ENCODE data around the gene SH3BP1.

GRCh38 chr22:37621352-37621860 is 18.1 kb upstream of the SH3BP1 start:
- TF ChIP-seq EZH2phosphoT487 (IDR thresholded peaks at IDR 0.05; ENCODE audit: low read depth) (no peak), CTCF (IDR thresholded peaks at IDR 0.05; ENCODE audit: low read depth, low read length) (no peak)
